ENCODE measurements around the gene AHI1. TPM values are rescaled to one million over a fixed set of nuclear protein-coding genes. Genes with fewer than 3 reads are reported as not detected.

AHI1 gene
- total RNA-seq, 3 donors from 2014 or later (not counting 1 experiment from before 2014, with no cell fraction given): 24.0 to 40.3 (median 32.4) TPM

GRCh38 chr6:135266675-135267074 lies 230.9 kb downstream of the AHI1 start:
- Histone ChIP-seq H3K27me3 (ENCODE audit: control insufficient read depth, insufficient read depth, low read length) (no peaks in the 10 kb centered on the region), H3K4me1 (ENCODE audit: control insufficient read depth, insufficient read depth, low read length) (no peaks in the 10 kb centered on the region), H3K36me3 (ENCODE audit: control insufficient read depth, insufficient read depth, low read length) (no peaks in the 10 kb centered on the region), H3K27ac (ENCODE audit: low read length) (no peak overlapping the region), H3K4me3 (ENCODE audit: low read length) (no peak overlapping the region), H3K9me3 (ENCODE audit: control insufficient read depth, insufficient read depth, low read length) (no peaks in the 10 kb centered on the region)
- H3K27me3 Mint-ChIP-seq (ENCODE audit: low read depth in 2 of 2): peaks cover 0 to 2% of the 10 kb centered on the region in 2 donors
- no peak overlapping the region for H3K27ac Mint-ChIP-seq
- 68% methylated on average over 8 of the region's 8 CpGs for WGBS (ENCODE audit: insufficient coverage)
- intact Hi-C loops (cut with micrococcal nuclease): no loop called here
- no peak overlapping the region for H3K4me3 Mint-ChIP-seq
- TF ChIP-seq CTCF (IDR thresholded peaks at IDR 0.05): no peak
- no peak for ATAC-seq
- H3K36me3 Mint-ChIP-seq: no peaks in the 10 kb centered on the region
- no peak for DNase-seq
- H3K4me1 Mint-ChIP-seq: no peaks in the 10 kb centered on the region
- H3K9me3 Mint-ChIP-seq: no peaks in the 10 kb centered on the region

- H3K27ac ChIP-seq (ENCODE audit: low read length): no peak overlapping the region
- DNase-seq: no peak
- no peaks in the 10 kb centered on the region for H3K4me1 ChIP-seq (ENCODE audit: control insufficient read depth, insufficient read depth, low read length)
- H3K4me3 Mint-ChIP-seq: no peak overlapping the region
- no peaks in the 10 kb centered on the region for H3K36me3 ChIP-seq (ENCODE audit: control insufficient read depth, insufficient read depth, low read length)
- TF ChIP-seq CTCF (IDR thresholded peaks at IDR 0.05): no peak
- intact Hi-C loops (cut with micrococcal nuclease): no loop called here
- peaks cover 0 to 2% of the 10 kb centered on the region in 2 donors for H3K27me3 Mint-ChIP-seq (ENCODE audit: low read depth in 2 of 2)
- ATAC-seq: no peak
- H3K27ac Mint-ChIP-seq: no peak overlapping the region
- no peak overlapping the region for H3K4me3 ChIP-seq (ENCODE audit: low read length)
- H3K27me3 ChIP-seq (ENCODE audit: control insufficient read depth, insufficient read depth, low read length): no peaks in the 10 kb centered on the region
- H3K4me1 Mint-ChIP-seq: no peaks in the 10 kb centered on the region
- no peaks in the 10 kb centered on the region for H3K9me3 ChIP-seq (ENCODE audit: control insufficient read depth, insufficient read depth, low read length)
- H3K36me3 Mint-ChIP-seq: no peaks in the 10 kb centered on the region
- WGBS (ENCODE audit: insufficient coverage): 76% methylated on average over 2 of the region's 3 CpGs
- H3K9me3 Mint-ChIP-seq: no peaks in the 10 kb centered on the region
These were observed 232.3 kb downstream of the AHI1 start for GRCh38 chr6:135265278-135265677.

- Histone ChIP-seq H3K9me3 (ENCODE audit: control insufficient read depth, insufficient read depth, low read length) (no peaks in the 10 kb centered on the region), H3K4me3 (ENCODE audit: low read length) (no peak overlapping the region), H3K27ac (ENCODE audit: low read length) (no peak overlapping the region), H3K4me1 (ENCODE audit: control insufficient read depth, insufficient read depth, low read length) (no peaks in the 10 kb centered on the region), H3K36me3 (ENCODE audit: control insufficient read depth, insufficient read depth, low read length) (no peaks in the 10 kb centered on the region), H3K27me3 (ENCODE audit: control insufficient read depth, insufficient read depth, low read length) (no peaks in the 10 kb centered on the region)
- Mint-ChIP-seq H3K27me3 (ENCODE audit: low read depth in 2 of 2) (peaks cover 0 to 8% of the 10 kb centered on the region in 2 donors), H3K4me1 (no peaks in the 10 kb centered on the region), H3K36me3 (no peaks in the 10 kb centered on the region), H3K4me3 (no peak overlapping the region), H3K9me3 (no peaks in the 10 kb centered on the region), H3K27ac (no peak overlapping the region)
- ATAC-seq: no peak
- 76% methylated on average over 14 of the region's 15 CpGs for WGBS (ENCODE audit: insufficient coverage)
- no peak for DNase-seq
- no peak for TF ChIP-seq CTCF (IDR thresholded peaks at IDR 0.05)
- intact Hi-C loops (cut with micrococcal nuclease): no loop called here
These were observed 235.4 kb downstream of the AHI1 start for GRCh38 chr6:135261872-135262725.
